GM23248 (cell line): ENCODE measurements around the gene CTNS. TPM values are rescaled to one million over a fixed set of nuclear protein-coding genes. Genes with fewer than 3 reads are reported as not detected.
"Not testable (repeated sequence)": the region's sequence is repeated elsewhere in the genome, so short reads cannot be mapped to it uniquely, and the experiment has no call there.

Experiments used
- DNase-seq: peaks from one replicate; pipeline ENCODE4 v3.0.0-alpha.2; 2015
- H2AFZ ChIP-seq: fragments of 200-600 bp; sonication (generic); 2 replicates; pipeline ENCODE4 v1.6.1; 2016; ENCODE audit warnings: antibody characterized with exemption
- H3F3A ChIP-seq: fragments of 200-600 bp; sonication (generic); 2 replicates; pipeline ENCODE4 v1.6.1; 2016; ENCODE audit warnings: mild to moderate bottlenecking, antibody characterized with exemption, mixed run types; ENCODE audit not compliant: insufficient read depth
- H3K27ac ChIP-seq: fragments of 200-600 bp; sonication (generic); 2 replicates; pipeline ENCODE4 v1.5.1; 2016; ENCODE audit warnings: mild to moderate bottlenecking
- H3K27me3 ChIP-seq: fragments of 200-600 bp; sonication (generic); replicated peaks from 2 replicates; pipeline ENCODE4 v1.6.1; 2016; ENCODE audit warnings: mild to moderate bottlenecking; ENCODE audit not compliant: insufficient read depth
- H3K36me3 ChIP-seq: fragments of 200-600 bp; sonication (generic); 2 replicates; pipeline ENCODE4 v1.6.1; 2016; ENCODE audit warnings: low read depth, mild to moderate bottlenecking
- H3K4me1 ChIP-seq: fragments of 200-600 bp; sonication (generic); 2 replicates; pipeline ENCODE4 v1.6.1; 2016; ENCODE audit warnings: mild to moderate bottlenecking; ENCODE audit not compliant: insufficient read depth
- H3K4me2 ChIP-seq: fragments of 200-600 bp; sonication (generic); one replicate; pipeline ENCODE4 v1.6.1; 2016; ENCODE audit warnings: mild to moderate bottlenecking; ENCODE audit not compliant: unreplicated experiment
- H3K4me3 ChIP-seq: fragments of 200-600 bp; sonication (generic); 2 replicates; pipeline ENCODE4 v1.5.1; 2016; ENCODE audit warnings: mild to moderate bottlenecking
- H3K79me2 ChIP-seq: fragments of 200-600 bp; sonication (generic); 2 replicates; pipeline ENCODE4 v1.6.1; 2016; ENCODE audit warnings: mild to moderate bottlenecking; ENCODE audit not compliant: insufficient read depth
- H3K9ac ChIP-seq: fragments of 200-600 bp; sonication (generic); 2 replicates; pipeline ENCODE4 v1.6.1; 2016; ENCODE audit warnings: mild to moderate bottlenecking
- H3K9me2 ChIP-seq: fragments of 200-600 bp; sonication (generic); 2 replicates; pipeline ENCODE4 v1.6.1; 2016; ENCODE audit warnings: mixed run types, mild to moderate bottlenecking, moderate library complexity; ENCODE audit not compliant: insufficient read depth
- H3K9me3 ChIP-seq: fragments of 200-600 bp; sonication (generic); one replicate; pipeline ENCODE4 v1.6.1; 2017; ENCODE audit warnings: low read depth
- H4K20me1 ChIP-seq: fragments of 200-600 bp; sonication (generic); 2 replicates; pipeline ENCODE4 v1.6.0; 2016; ENCODE audit not compliant: insufficient read depth
- EZH2 ChIP-seq: fragments of 200-600 bp; sonication (generic); IDR thresholded peaks from 2 replicates; pipeline ENCODE4 v1.6.1; 2018; ENCODE audit warnings: antibody characterized with exemption, mild to moderate bottlenecking; ENCODE audit not compliant: insufficient read depth, poor library complexity, severe bottlenecking
- EZH2phosphoT487 ChIP-seq: fragments of 200-600 bp; sonication (generic); IDR thresholded peaks from 2 replicates; pipeline ENCODE4 v1.6.1; 2018; ENCODE audit warnings: antibody characterized with exemption, moderate library complexity, mild to moderate bottlenecking, low read depth; ENCODE audit not compliant: insufficient read depth
- WGBS, 2 experiments: methylation state at CpG; one replicate each; pipeline ENCODE4 v1.1.6; 2015 to 2017; ENCODE audit warnings: low lambda C conversion rate in 2 of 2, low coverage in 1 of 2; ENCODE audit errors: missing lambda C conversion rate in 2 of 2; 5-methylcytosine and 5-hydroxymethylcytosine counted together
- in situ Hi-C: fragments of 300-500 bp; cut with MboI; formaldehyde crosslinking; loops from 2 replicates; pipeline ENCODE4 v1.15.0; 2020
- polyA plus RNA-seq: library from polyadenylated mRNA; unstranded; fragments of >200 nt; fragmentation: Nextera tagmentation; extraction: Ambion mirVana; gene quantifications from 2 replicates; pipeline ENCODE4 v1.2.1, GENCODE V29; 2016
- total RNA-seq: library from RNA; depleted of rRNA; stranded (reverse); fragments of >200 nt; shearing (Covaris generic); gene quantifications from 2 replicates; pipeline ENCODE4 v1.2.3, GENCODE V29; 2014

Gene CTNS
- total and polyA plus RNA-seq, 2 experiments from 2014 or later, result 7.2 to 7.5 TPM

DNA sequence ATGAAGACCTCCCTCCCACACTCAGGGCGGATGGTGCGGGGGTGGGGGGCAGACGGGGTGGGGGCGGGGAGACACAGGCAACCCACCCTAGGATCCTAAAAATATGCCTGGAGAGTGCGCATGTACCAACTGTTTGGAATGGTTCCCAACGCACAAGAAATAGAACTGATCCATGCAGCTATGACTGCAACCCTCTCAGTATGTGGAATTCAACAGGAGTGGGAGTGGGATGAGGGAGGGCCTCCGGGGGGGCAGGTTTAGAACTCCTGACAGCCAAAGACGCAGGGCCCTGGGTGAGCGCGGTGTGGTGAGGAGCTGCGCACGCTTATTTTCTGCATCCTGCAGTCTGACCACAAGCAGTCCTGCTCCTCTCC is 60.5 kb downstream of the CTNS start:
- Histone ChIP-seq H3K27me3 (no peaks in the 10 kb centered on the region), H3K27ac (no peak overlapping the region), H3K36me3 (no peaks in the 10 kb centered on the region), H3K4me1 (peaks cover 10% of the 10 kb centered on the region; the same call in 1 of the 2 replicates), H3K79me2 (no peaks in the 10 kb centered on the region), H3K9me2 (no peaks in the 10 kb centered on the region), H4K20me1 (no peaks in the 10 kb centered on the region), H3K9me3 (no peaks in the 10 kb centered on the region), H3F3A (peaks cover 4% of the 10 kb centered on the region; the same call in 1 of the 2 replicates), H2AFZ (no peak overlapping the region), H3K9ac (no peak overlapping the region), H3K4me3 (no peak overlapping the region), H3K4me2 (no peak overlapping the region)
- in situ Hi-C loops, result no loop called here
- WGBS, 2 experiments, result 34 to 39% methylated on average over 6 to 12 of the region's 12 CpGs
- no peak for DNase-seq
- TF ChIP-seq EZH2 (no peak), EZH2phosphoT487 (no peak)

DNA sequence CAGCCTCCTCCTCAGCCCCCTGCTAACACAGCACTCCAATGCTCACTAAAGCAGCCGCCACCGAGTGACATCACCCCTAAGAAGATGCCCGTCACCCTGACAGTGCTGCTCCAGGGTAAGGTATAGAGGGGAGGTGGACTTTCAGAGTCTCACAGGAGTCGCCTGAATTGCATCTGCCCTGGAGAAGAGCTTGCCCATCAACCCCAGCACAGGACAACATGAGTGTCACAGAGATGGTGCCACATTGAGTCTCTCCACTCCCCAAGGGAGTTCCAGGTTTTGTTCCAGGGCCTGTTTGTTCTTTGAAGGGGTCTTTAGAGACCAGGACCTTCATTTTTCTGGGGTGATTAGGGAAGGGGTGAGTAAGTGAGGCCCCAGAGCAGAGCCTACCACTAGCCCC is 61.6 kb downstream of the CTNS start:
- H3K9me3 ChIP-seq, result no peaks in the 10 kb centered on the region
- no peaks in the 10 kb centered on the region for H4K20me1 ChIP-seq
- no peaks in the 10 kb centered on the region for H3K9me2 ChIP-seq
- H3K4me2 ChIP-seq, result no peak overlapping the region
- no peak overlapping the region for H3K9ac ChIP-seq
- peaks cover 2% of the 10 kb centered on the region; the same call in 1 of the 2 replicates for H3F3A ChIP-seq
- H3K4me1 ChIP-seq, result peaks cover 10% of the 10 kb centered on the region; the same call in 1 of the 2 replicates
- H3K27ac ChIP-seq, result no peak overlapping the region
- H3K27me3 ChIP-seq, result no peaks in the 10 kb centered on the region
- no peaks in the 10 kb centered on the region for H3K79me2 ChIP-seq
- H3K4me3 ChIP-seq, result no peak overlapping the region
- H2AFZ ChIP-seq, result no peak overlapping the region
- 22 to 49% methylated on average over 4 of the region's 4 CpGs for WGBS, 2 experiments
- DNase-seq, result no peak
- in situ Hi-C loops, result no loop called here
- TF ChIP-seq EZH2phosphoT487, result no peak
- TF ChIP-seq EZH2, result no peak
- no peaks in the 10 kb centered on the region for H3K36me3 ChIP-seq

DNA sequence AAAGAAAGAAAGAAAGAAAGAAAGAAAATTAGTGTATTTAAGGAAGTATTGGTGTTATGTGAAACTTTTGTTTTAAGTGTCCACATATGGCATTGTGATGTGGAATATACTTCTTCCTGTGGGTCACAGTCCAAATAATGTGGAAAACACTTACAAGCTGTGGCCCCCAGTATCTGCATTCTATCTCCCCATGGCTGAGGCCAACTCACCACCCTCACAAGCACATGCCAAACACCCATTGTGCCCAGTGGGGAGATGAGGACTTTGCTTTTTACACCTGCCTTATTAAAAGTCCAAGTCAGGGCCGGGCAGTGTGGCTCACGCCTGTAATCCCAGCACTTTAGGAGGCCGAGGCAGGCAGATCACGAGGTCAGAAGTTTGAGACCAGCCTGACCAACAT is 63.4 kb downstream of the CTNS start:
- H3K27ac ChIP-seq, result no peak overlapping the region
- peaks cover 6% of the 10 kb centered on the region; the same call in 1 of the 2 replicates for H3K4me1 ChIP-seq
- no peak overlapping the region for H2AFZ ChIP-seq
- no peak overlapping the region for H3K4me2 ChIP-seq
- no peak overlapping the region for H3K9ac ChIP-seq
- no peak overlapping the region for H3K4me3 ChIP-seq
- no peak for DNase-seq
- no peaks in the 10 kb centered on the region for H3K36me3 ChIP-seq
- WGBS, 2 experiments, result 89 to 91% methylated on average over 4 of the region's 4 CpGs
- H4K20me1 ChIP-seq, result no peaks in the 10 kb centered on the region
- no peaks in the 10 kb centered on the region for H3K27me3 ChIP-seq
- H3K79me2 ChIP-seq, result no peaks in the 10 kb centered on the region
- in situ Hi-C loops, result no loop called here
- H3K9me3 ChIP-seq, result no peaks in the 10 kb centered on the region
- H3F3A ChIP-seq, result no peaks in the 10 kb centered on the region
- TF ChIP-seq EZH2phosphoT487, result no peak
- TF ChIP-seq EZH2, result no peak
- no peaks in the 10 kb centered on the region for H3K9me2 ChIP-seq

DNA sequence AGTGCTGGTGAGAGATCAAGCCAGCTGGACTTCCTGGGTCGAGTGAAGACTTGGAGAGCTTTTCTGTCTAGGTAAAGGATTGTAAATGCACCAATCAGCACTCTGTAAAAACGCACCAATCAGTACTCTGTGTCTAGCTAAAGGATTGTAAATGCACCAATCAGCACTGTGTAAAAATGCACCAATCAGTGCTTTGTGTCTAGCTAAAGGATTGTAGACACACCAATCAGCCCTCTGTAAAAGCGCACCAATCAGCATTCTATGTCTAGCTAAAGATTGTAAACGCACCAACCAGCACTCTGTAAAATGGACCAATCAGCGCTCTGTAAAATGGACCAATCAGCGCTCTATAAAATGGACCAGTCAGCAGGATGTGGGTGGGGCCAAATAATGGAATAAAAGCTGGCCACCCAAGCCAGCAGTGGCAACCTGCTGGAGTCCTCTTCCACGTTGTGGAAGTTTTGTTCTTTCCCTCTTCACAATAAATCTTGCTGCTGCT is 65.5 kb downstream of the CTNS start:
- H3F3A ChIP-seq, H3K79me2 ChIP-seq, H3K9me3 ChIP-seq, H3K4me1 ChIP-seq, H3K27me3 ChIP-seq, H4K20me1 ChIP-seq, DNase-seq, H3K9me2 ChIP-seq, H3K27ac ChIP-seq, H3K9ac ChIP-seq, H3K4me3 ChIP-seq, in situ Hi-C loops, H3K36me3 ChIP-seq, H3K4me2 ChIP-seq, H2AFZ ChIP-seq: not testable (repeated sequence)
- WGBS, 2 experiments, result 79 to 82% methylated on average over 7 of the region's 7 CpGs
